H1 (cell line): ENCODE results near the gene DIPK1B. TPM values are rescaled to one million over a fixed set of nuclear protein-coding genes. Genes with fewer than 3 reads are reported as not detected.

ENCODE experiments used
- CTCF ChIA-PET: fragments of 300-600 bp; sonication (Branson Sonifier 250); formaldehyde crosslinking; loops from one replicate; lab custom pipeline; 2021; ENCODE audit not compliant: partially characterized antibody; lab: Charles Lee
- POLR2A ChIA-PET: fragments of 300-600 bp; sonication (Branson Sonifier 250); formaldehyde crosslinking; loops from one replicate; lab custom pipeline; 2021; ENCODE audit warnings: inconsistent platforms; ENCODE audit not compliant: partially characterized antibody; lab: Charles Lee
- DNase-seq, 2 experiments: peaks; one replicate each; pipeline versions ENCODE4 v3.0.0 to v3.0.0-alpha.2; 2010 to 2022; ENCODE audit warnings: low spot score in 2 of 2, low read depth in 1 of 2, mixed read lengths in 1 of 2
- FAIRE-seq: peaks from 2 replicates; lab custom pipeline; 2011; peaks lifted over from hg19 to GRCh38; lab: Jason Lieb, UNC
- H2AFZ ChIP-seq: 2 replicates; pipeline ENCODE4 v1.8.1; 2012; ENCODE audit warnings: low read length, inconsistent platforms
- H2AK5ac ChIP-seq: 2 replicates; pipeline ENCODE4 v1.6.1; 2013; ENCODE audit warnings: low read depth, low read length
- H2BK120ac ChIP-seq: replicated peaks from 2 replicates; pipeline ENCODE3; 2013; ENCODE audit warnings: low read depth, low read length, inconsistent platforms
- H2BK12ac ChIP-seq: 2 replicates; pipeline ENCODE4 v1.6.1; 2013; ENCODE audit warnings: low read depth, low read length
- H2BK15ac ChIP-seq: 2 replicates; pipeline ENCODE4 v1.6.1; 2013; ENCODE audit warnings: low read length
- H2BK20ac ChIP-seq: 2 replicates; pipeline ENCODE4 v1.6.1; 2013; ENCODE audit warnings: low read length
- H2BK5ac ChIP-seq: 2 replicates; pipeline ENCODE4 v1.6.1; 2013; ENCODE audit warnings: low read depth, low read length
- H3K14ac ChIP-seq: 2 replicates; pipeline ENCODE4 v1.6.1; 2013; ENCODE audit warnings: inconsistent platforms; ENCODE audit not compliant: insufficient read length
- H3K18ac ChIP-seq: 2 replicates; pipeline ENCODE4 v1.6.1; 2013; ENCODE audit warnings: low read length; ENCODE audit errors: extremely low read depth
- H3K23ac ChIP-seq: 2 replicates; pipeline ENCODE4 v1.6.1; 2013; ENCODE audit warnings: inconsistent platforms; ENCODE audit not compliant: insufficient read length
- H3K23me2 ChIP-seq: 2 replicates; pipeline ENCODE4 v1.6.1; 2013; ENCODE audit warnings: low read depth, low read length
- H3K27ac ChIP-seq: 2 replicates; pipeline ENCODE4 v1.6.1; 2011; ENCODE audit warnings: low read depth, low read length, inconsistent platforms
- H3K27me3 ChIP-seq, 4 experiments: replicated peaks in 1 of 4; 1 replicate in 1 of 4; 2 replicates in 3 of 4; pipeline versions ENCODE4 v1.6.1 to v1.8.1; 2011 to 2013; ENCODE audit warnings: low read length in 3 of 4, mild to moderate bottlenecking in 3 of 4, inconsistent platforms in 2 of 4, mixed read lengths in 2 of 4, moderate library complexity in 1 of 4; ENCODE audit not compliant: control insufficient read depth in 3 of 4, insufficient read depth in 3 of 4; ENCODE audit errors: extremely low read depth in 1 of 4
- H3K36me3 ChIP-seq, 4 experiments: 2 replicates each; pipeline versions ENCODE4 v1.6.1 to v1.8.1; 2011 to 2013; ENCODE audit warnings: mild to moderate bottlenecking in 4 of 4, low read length in 3 of 4, moderate library complexity in 2 of 4, control low read depth in 1 of 4, inconsistent platforms in 1 of 4; ENCODE audit not compliant: insufficient read depth in 4 of 4, control insufficient read depth in 2 of 4
- H3K4ac ChIP-seq: replicated peaks from 2 replicates; pipeline ENCODE3; 2013; ENCODE audit warnings: low read length, low read depth, mixed read lengths, inconsistent platforms; ENCODE audit not compliant: insufficient read length
- H3K4me1 ChIP-seq, 4 experiments: replicated peaks in 1 of 4; 1 replicate in 1 of 4; 2 replicates in 3 of 4; pipeline versions ENCODE4 v1.6.1 to v1.8.1; 2011 to 2013; ENCODE audit warnings: low read length in 3 of 4, inconsistent platforms in 2 of 4, mixed read lengths in 1 of 4; ENCODE audit not compliant: insufficient read depth in 4 of 4, control insufficient read depth in 3 of 4
- H3K4me2 ChIP-seq, 2 experiments: 2 replicates each; pipeline versions ENCODE4 v1.6.1 to v1.8.1; 2011 to 2013; ENCODE audit warnings: low read depth in 2 of 2, low read length in 2 of 2, control low read depth in 1 of 2, inconsistent platforms in 1 of 2, mild to moderate bottlenecking in 1 of 2; ENCODE audit not compliant: insufficient read depth in 1 of 2
- H3K4me3 ChIP-seq, 4 experiments: fragments of 200-600, 300-600 bp in 1 of 4; sonication (generic), shearing (Covaris generic), sonication (Bioruptor Twin) in 1 of 4; 2 replicates each; pipeline versions ENCODE4 v1.5.1 to v1.8.1; 2011 to 2016; ENCODE audit warnings: low read length in 4 of 4, low read depth in 3 of 4, control low read depth in 2 of 4, inconsistent platforms in 2 of 4, mild to moderate bottlenecking in 2 of 4, mixed read lengths in 1 of 4, moderate library complexity in 1 of 4; ENCODE audit not compliant: insufficient read depth in 2 of 4; ENCODE audit errors: extremely low read depth in 1 of 4
- H3K56ac ChIP-seq: replicated peaks from 2 replicates; pipeline ENCODE3; 2013; ENCODE audit warnings: low read depth, mild to moderate bottlenecking, mixed read lengths, low read length, inconsistent platforms; ENCODE audit not compliant: insufficient read length
- H3K79me1 ChIP-seq: 2 replicates; pipeline ENCODE4 v1.6.1; 2013; ENCODE audit warnings: low read depth, low read length, control low read depth
- H3K79me2 ChIP-seq, 2 experiments: 2 replicates each; pipeline versions ENCODE4 v1.6.1 to v1.8.1; 2012 to 2013; ENCODE audit warnings: low read length in 2 of 2, mild to moderate bottlenecking in 2 of 2, inconsistent platforms in 1 of 2; ENCODE audit not compliant: insufficient read depth in 2 of 2, control insufficient read depth in 1 of 2
- H3K9ac ChIP-seq, 4 experiments: replicated peaks in 1 of 4; 1 replicate in 1 of 4; 2 replicates in 3 of 4; pipeline versions ENCODE4 v1.6.1 to v1.8.1; 2011 to 2013; ENCODE audit warnings: low read depth in 3 of 4, low read length in 3 of 4, control low read depth in 2 of 4, mild to moderate bottlenecking in 2 of 4, moderate library complexity in 2 of 4, inconsistent platforms in 1 of 4; ENCODE audit errors: extremely low read depth in 1 of 4
- H3K9me3 ChIP-seq, 2 experiments: 2 replicates each; pipeline versions ENCODE4 v1.6.1 to v1.8.1; 2012 to 2013; ENCODE audit warnings: mild to moderate bottlenecking in 2 of 2, moderate library complexity in 2 of 2, control low read depth in 1 of 2, inconsistent platforms in 1 of 2, low read depth in 1 of 2, low read length in 1 of 2, mixed read lengths in 1 of 2; ENCODE audit not compliant: insufficient read depth in 2 of 2
- H4K20me1 ChIP-seq, 2 experiments: replicated peaks in 1 of 2; 2 replicates each; pipeline versions ENCODE3 to v1.8.1; 2011 to 2013; ENCODE audit warnings: inconsistent platforms in 2 of 2, low read length in 2 of 2, mild to moderate bottlenecking in 1 of 2; ENCODE audit not compliant: insufficient read depth in 2 of 2, control insufficient read depth in 1 of 2
- H4K5ac ChIP-seq: 2 replicates; pipeline ENCODE4 v1.6.1; 2013; ENCODE audit warnings: low read length, low read depth, mixed read lengths, inconsistent platforms; ENCODE audit not compliant: insufficient read length
- H4K8ac ChIP-seq: 2 replicates; pipeline ENCODE4 v1.8.0; 2013; ENCODE audit warnings: mild to moderate bottlenecking, moderate library complexity, low read length, inconsistent platforms; ENCODE audit not compliant: insufficient read depth; ENCODE audit errors: extremely low read depth
- H4K91ac ChIP-seq: replicated peaks from 2 replicates; pipeline ENCODE3; 2013; ENCODE audit warnings: low read length, mixed read lengths, inconsistent platforms; ENCODE audit not compliant: insufficient read length
- ATF2 ChIP-seq: IDR thresholded peaks from 2 replicates; pipeline ENCODE4 v1.6.1; 2012; ENCODE audit warnings: low read length, inconsistent platforms
- CBX8 ChIP-seq: fragments of 300-800, 300-1000 bp; sonication (generic); IDR thresholded peaks from 2 replicates; pipeline ENCODE4 v1.7.1; 2016; ENCODE audit warnings: low read depth, low read length, borderline replicate concordance
- WGBS, 2 experiments: shearing (Covaris generic) in 1 of 2; methylation state at CpG; one replicate each; pipeline versions ENCODE4 v1.1.6 to v1.1.7; 2013 to 2015; ENCODE audit warnings: low lambda C conversion rate in 2 of 2, mixed read lengths in 2 of 2, inconsistent platforms in 1 of 2, low coverage in 1 of 2, missing lambda C conversion rate in 1 of 2; ENCODE audit not compliant: insufficient replicate concordance in 2 of 2, insufficient coverage in 1 of 2, insufficient read length in 1 of 2; ENCODE audit errors: extremely low coverage in 1 of 2, missing lambda C conversion rate in 1 of 2; 5-methylcytosine and 5-hydroxymethylcytosine counted together
- polyA plus RNA-seq, 7 experiments: library from polyadenylated mRNA; depleted of rRNA in 3 of 7; stranded (reverse) in 5 of 7; unstranded in 2 of 7; fragments of >200 nt in 5 of 7; fragments of 200-250 nt in 2 of 7; gene quantifications; 1 replicate in 5 of 7; 2 replicates in 1 of 7; 4 replicates in 1 of 7; pipeline versions ENCODE4 v1.2.1 to v1.2.3, GENCODE V29; 2011 to 2013; ENCODE audit warnings: missing spikeins in 2 of 7, mixed read lengths in 2 of 7
- total RNA-seq: library from RNA; stranded (reverse); fragmentation: NEBNext Ultra II Directional; extraction: Animal tissue kit (Norgen Biotek cat#: 25700); gene quantifications from 2 replicates; pipeline ENCODE4 v1.2.1, GENCODE V29; 2021

The DIPK1B gene
- total and polyA plus RNA-seq, 2 of the 8 experiments (the other 6 are each of a cell fraction or from before 2014, with no cell fraction given), result 32.3 to 64.8 TPM

DNA sequence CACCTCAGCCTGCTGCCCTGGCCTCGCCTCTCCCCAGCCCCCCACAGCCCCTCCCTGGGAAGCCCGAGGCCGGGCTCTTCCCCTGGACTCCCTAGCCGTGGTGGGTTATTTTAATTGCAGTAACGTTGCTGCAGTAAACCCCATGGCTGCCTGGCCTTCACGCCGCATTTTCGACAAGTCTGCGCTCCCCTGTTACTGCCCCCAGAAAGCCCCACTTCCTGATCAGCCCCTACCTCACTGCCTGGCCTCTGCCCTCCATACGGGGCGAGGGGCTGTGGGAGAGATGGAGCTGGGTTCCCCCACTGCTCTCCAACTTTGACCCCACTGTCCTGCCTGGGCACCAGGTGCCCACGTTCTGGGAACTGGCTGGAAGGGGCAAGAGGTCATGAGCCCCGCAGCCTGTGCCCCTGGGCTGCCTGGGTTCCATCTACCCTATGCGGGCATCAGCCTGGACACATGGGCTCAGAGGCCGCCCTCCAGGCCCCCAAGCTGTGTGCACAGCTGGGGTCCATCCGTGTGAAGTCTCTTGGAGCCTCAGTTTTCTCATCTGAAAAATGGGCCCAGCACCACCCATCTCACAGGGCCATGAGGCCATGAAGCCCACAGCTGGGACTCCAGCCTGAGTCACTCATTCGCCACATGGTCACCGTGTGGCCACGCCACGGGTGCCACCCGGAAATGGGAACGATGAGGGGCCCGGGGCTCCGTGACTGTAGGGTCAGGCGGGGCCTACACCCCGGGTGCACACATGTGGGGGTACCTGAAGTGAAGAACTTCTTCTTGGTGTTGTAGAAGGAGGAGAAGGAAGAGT is 38.2 kb upstream of the DIPK1B start:
- H2BK5ac ChIP-seq, result 0 out of 2 replicates have a peak overlapping the region, but pooled peaks have one; percentile 5
- H4K8ac ChIP-seq, result no peak overlapping the region
- H3K4ac ChIP-seq, result no peak overlapping the region
- no peak overlapping the region for H2AFZ ChIP-seq
- H3K27ac ChIP-seq, result no peak overlapping the region
- H3K56ac ChIP-seq, result no peak overlapping the region
- peaks cover 0 to 4% of the 10 kb centered on the region in 2 experiments for H4K20me1 ChIP-seq
- no peak overlapping the region for H3K9ac ChIP-seq
- no peak overlapping the region for H2BK20ac ChIP-seq
- H2BK15ac ChIP-seq, result no peak overlapping the region
- TF ChIP-seq CBX8 (no peak), ATF2 (no peak)
- no peak overlapping the region for H3K23ac ChIP-seq
- no peak overlapping the region for H3K14ac ChIP-seq
- H3K79me1 ChIP-seq, result no peaks in the 10 kb centered on the region
- 94% methylated on average over 26 of the region's 26 CpGs; no CpG with 5 or more reads in 1 of the 2 experiments for WGBS, 2 experiments
- H3K23me2 ChIP-seq, result no peaks in the 10 kb centered on the region
- CTCF ChIA-PET, result interaction anchor here (0.6 to 6.5 kb wide), 6 partner anchors 9 to 215 kb away, joined by 3 to 125 read pairs (median 11); partner anchors contain the start of gene AGPAT2
- no peak overlapping the region for H2AK5ac ChIP-seq
- H3K4me2 ChIP-seq, result no peak overlapping the region
- no peak overlapping the region for H4K5ac ChIP-seq
- no peak overlapping the region for H2BK120ac ChIP-seq
- H3K36me3 ChIP-seq, result no peaks in the 10 kb centered on the region; a peak in 2 of 8 replicates
- H4K91ac ChIP-seq, result no peak overlapping the region
- DNase-seq, result no peak
- H3K18ac ChIP-seq, result no peak overlapping the region
- FAIRE-seq, result no peak
- POLR2A ChIA-PET, result interaction anchor here (0.9 to 3.2 kb wide), 4 partner anchors 9 to 53 kb away, joined by 3 to 15 read pairs (median 4); no protein-coding TSS in a partner anchor
- 0 out of 2 replicates have a peak overlapping the region, but pooled peaks have one; percentile 33 for H2BK12ac ChIP-seq
- peaks cover 0 to 4% (median 0%) of the 10 kb centered on the region in 4 experiments; a peak in 1 of 7 replicates for H3K4me1 ChIP-seq
- no peaks in the 10 kb centered on the region for H3K79me2 ChIP-seq
- H3K9me3 ChIP-seq, result no peaks in the 10 kb centered on the region
- no peak overlapping the region for H3K4me3 ChIP-seq
- H3K27me3 ChIP-seq, result no peaks in the 10 kb centered on the region
